Keratinocyte (primary cell): ENCODE measurements around the gene CAVIN1.

Source experiments
- CTCF ChIP-seq, 3 experiments: IDR thresholded peaks in 1 of 3; conservative IDR thresholded peaks in 1 of 3; optimal IDR thresholded peaks in 1 of 3; 2 replicates in 2 of 3; 3 replicates in 1 of 3; pipeline versions ENCODE3 to v1.5.1; 2011; ENCODE audit warnings: low read length in 3 of 3, mild to moderate bottlenecking in 3 of 3, moderate library complexity in 2 of 3, control low read depth in 1 of 3, inconsistent platforms in 1 of 3; ENCODE audit not compliant: insufficient read depth in 2 of 3; ENCODE audit errors: extremely low read depth in 1 of 3
- EZH2 ChIP-seq: IDR thresholded peaks from one replicate; pipeline ENCODE4 v1.6.1; 2012; ENCODE audit warnings: inconsistent platforms, mild to moderate bottlenecking, low read length, moderate library complexity

GRCh38 chr17:42408061-42408460 lies 15.0 kb downstream of the CAVIN1 start:
- TF ChIP-seq EZH2 (no peak), CTCF (optimal IDR thresholded peaks at IDR 0.05 in 1 of 3, IDR thresholded peaks at IDR 0.05 in 1 of 3, conservative IDR thresholded peaks at IDR 0.05 in 1 of 3; ENCODE audit: extremely low read depth in 1 of 3, insufficient read depth in 2 of 3, low read length in 3 of 3) (no peak)
